Karpas-422 (cell line): ENCODE data around the gene SAMD13. TPM values are rescaled to one million over a fixed set of nuclear protein-coding genes. Genes with fewer than 3 reads are reported as not detected.

Experiments
- DNase-seq: peaks from one replicate; pipeline ENCODE4 v3.0.0-alpha.2; 2015
- H2AFZ ChIP-seq: fragments of 200-600 bp; sonication (generic); 2 replicates; pipeline ENCODE4 v1.6.1; 2014; ENCODE audit warnings: antibody characterized with exemption, low read length, mixed read lengths
- H3K27ac ChIP-seq: fragments of 200-600 bp; sonication (generic); 2 replicates; pipeline ENCODE4 v1.5.1; 2014; ENCODE audit warnings: mild to moderate bottlenecking, low read length, moderate library complexity
- H3K27me3 ChIP-seq: fragments of 200-600 bp; sonication (generic); 2 replicates; pipeline ENCODE4 v1.6.1; 2014; ENCODE audit warnings: low read length, mixed read lengths
- H3K36me3 ChIP-seq: fragments of 200-600 bp; sonication (generic); 2 replicates; pipeline ENCODE4 v1.6.1; 2014; ENCODE audit warnings: low read length, mixed read lengths; ENCODE audit not compliant: insufficient read depth
- H3K4me1 ChIP-seq: fragments of 200-600 bp; sonication (generic); 2 replicates; pipeline ENCODE4 v1.6.1; 2014; ENCODE audit warnings: mild to moderate bottlenecking, low read length, mixed read lengths
- H3K4me2 ChIP-seq: fragments of 200-600 bp; sonication (generic); 2 replicates; pipeline ENCODE4 v1.6.1; 2014; ENCODE audit warnings: low read length, low read depth, mild to moderate bottlenecking; ENCODE audit not compliant: poor library complexity, severe bottlenecking
- H3K4me3 ChIP-seq: fragments of 200-600 bp; sonication (generic); 2 replicates; pipeline ENCODE4 v1.5.1; 2014; ENCODE audit warnings: mild to moderate bottlenecking, antibody characterized with exemption, low read length, mixed read lengths
- H3K79me2 ChIP-seq: fragments of 200-600 bp; sonication (generic); 2 replicates; pipeline ENCODE4 v1.6.1; 2014; ENCODE audit warnings: mild to moderate bottlenecking, low read length, mixed read lengths
- H3K9ac ChIP-seq: fragments of 200-600 bp; sonication (generic); 2 replicates; pipeline ENCODE4 v1.6.0; 2014; ENCODE audit warnings: low read length
- H3K9me2 ChIP-seq: fragments of 200-600 bp; sonication (generic), shearing (Covaris generic); replicated peaks from 2 replicates; pipeline ENCODE4 v1.6.0; 2014; ENCODE audit warnings: mild to moderate bottlenecking, low read length, moderate library complexity; ENCODE audit not compliant: insufficient read depth
- H3K9me3 ChIP-seq: fragments of 300-700, 200-600 bp; sonication (generic); 2 replicates; pipeline ENCODE4 v1.6.1; 2014; ENCODE audit warnings: low read length, mixed read lengths
- H4K20me1 ChIP-seq: fragments of 200-600 bp; sonication (generic); 2 replicates; pipeline ENCODE4 v1.6.1; 2014; ENCODE audit warnings: mild to moderate bottlenecking, antibody characterized with exemption, low read length, low read depth; ENCODE audit not compliant: insufficient read depth
- total RNA-seq: library from RNA; depleted of rRNA; stranded (reverse); fragments of >200 nt; shearing (Covaris generic); gene quantifications from 2 replicates; pipeline ENCODE4 v1.2.3, GENCODE V29; 2014; ENCODE audit warnings: low replicate concordance

The SAMD13 gene
- total RNA-seq, 1 experiment from 2014 or later: 3.1 TPM

DNA sequence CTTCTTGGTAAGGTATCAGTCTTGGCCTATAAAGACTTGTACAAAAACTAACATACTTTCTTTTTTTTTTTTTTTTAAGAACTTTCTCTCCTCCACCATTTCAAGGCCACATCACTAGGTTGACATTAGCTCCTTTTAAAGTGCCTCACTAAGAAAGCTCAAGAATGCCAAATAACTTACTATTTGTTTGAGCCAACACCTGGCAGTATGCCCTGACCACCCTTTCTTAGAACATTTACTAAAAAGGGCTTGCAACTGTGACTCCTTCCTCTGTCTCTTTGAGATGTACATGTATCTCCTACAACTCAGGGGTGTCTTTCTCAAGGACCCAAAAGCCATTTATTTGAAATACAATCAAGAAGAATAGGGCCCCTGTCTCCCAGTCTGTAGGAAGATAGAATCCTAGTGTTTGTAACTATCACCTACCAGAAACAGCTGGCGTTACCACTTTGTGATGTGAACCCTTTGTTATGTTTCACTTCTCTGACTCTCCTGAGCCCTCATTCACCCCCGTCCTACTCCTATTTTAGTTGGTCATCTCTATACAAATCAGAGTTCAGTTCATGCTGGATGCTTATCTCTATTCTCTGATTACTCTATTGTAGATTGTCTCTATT is 12.2 kb upstream of the SAMD13 start:
- no peak overlapping the region for H3K4me2 ChIP-seq

GRCh38 chr1:84291882-84292655 is 9.4 kb upstream of the SAMD13 start:
- H3K4me2 ChIP-seq: no peak overlapping the region
- H3K27ac ChIP-seq: no peak overlapping the region
- no peaks in the 10 kb centered on the region for H3K27me3 ChIP-seq
- no peaks in the 10 kb centered on the region for H4K20me1 ChIP-seq
- H3K4me3 ChIP-seq: no peak overlapping the region
- no peak for DNase-seq
- H3K36me3 ChIP-seq: no peaks in the 10 kb centered on the region
- no peaks in the 10 kb centered on the region for H3K9me2 ChIP-seq
- no peak overlapping the region for H2AFZ ChIP-seq
- H3K9me3 ChIP-seq: no peaks in the 10 kb centered on the region; the same call in 1 of the 2 replicates
- H3K79me2 ChIP-seq: no peaks in the 10 kb centered on the region
- no peaks in the 10 kb centered on the region for H3K4me1 ChIP-seq
- H3K9ac ChIP-seq: no peak overlapping the region

More for the DNA sequence above, 12.2 kb upstream of the SAMD13 start:
- Histone ChIP-seq H3K9me2 (no peaks in the 10 kb centered on the region), H3K27ac (no peak overlapping the region), H4K20me1 (no peaks in the 10 kb centered on the region), H3K9ac (no peak overlapping the region), H2AFZ (no peak overlapping the region), H3K9me3 (no peaks in the 10 kb centered on the region; the same call in none of the 2 replicates), H3K4me3 (no peak overlapping the region), H3K4me1 (no peaks in the 10 kb centered on the region), H3K79me2 (no peaks in the 10 kb centered on the region), H3K27me3 (no peaks in the 10 kb centered on the region), H3K36me3 (no peaks in the 10 kb centered on the region)
- DNase-seq: no peak

DNA sequence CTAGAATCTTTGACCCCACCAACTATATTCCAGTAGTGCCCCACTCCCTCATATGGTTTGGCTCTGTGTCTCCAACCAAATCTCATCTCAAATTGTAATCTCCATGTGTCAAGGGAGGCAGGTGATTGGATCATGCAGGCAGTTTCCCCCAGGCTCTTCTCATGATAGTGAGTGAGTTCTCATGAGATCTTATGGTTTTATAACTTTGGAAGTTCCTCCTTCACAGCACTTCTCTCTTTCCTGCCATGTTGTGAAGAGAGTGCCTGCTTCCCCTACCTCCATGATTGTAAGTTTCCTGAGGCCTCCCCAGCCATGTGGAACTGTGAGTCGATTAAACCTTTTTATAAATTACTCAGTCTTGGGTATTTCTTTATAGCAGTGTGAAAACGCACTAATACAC is 7.7 kb upstream of the SAMD13 start:
- Histone ChIP-seq H4K20me1 (no peaks in the 10 kb centered on the region), H3K36me3 (no peaks in the 10 kb centered on the region), H3K9me3 (no peaks in the 10 kb centered on the region; the same call in 1 of the 2 replicates), H2AFZ (no peak overlapping the region), H3K4me1 (peaks cover 7% of the 10 kb centered on the region), H3K4me3 (no peak overlapping the region), H3K27ac (no peak overlapping the region), H3K4me2 (no peak overlapping the region), H3K9me2 (no peaks in the 10 kb centered on the region), H3K27me3 (no peaks in the 10 kb centered on the region), H3K79me2 (no peaks in the 10 kb centered on the region), H3K9ac (no peak overlapping the region)
- no peak for DNase-seq

- H3K9ac ChIP-seq: no peak overlapping the region
- no peak for DNase-seq
- no peak overlapping the region for H3K27ac ChIP-seq
- no peaks in the 10 kb centered on the region for H3K27me3 ChIP-seq
- no peaks in the 10 kb centered on the region for H4K20me1 ChIP-seq
- no peak overlapping the region for H2AFZ ChIP-seq
- H3K4me3 ChIP-seq: no peak overlapping the region
- H3K9me2 ChIP-seq: no peaks in the 10 kb centered on the region
- no peaks in the 10 kb centered on the region for H3K79me2 ChIP-seq
- no peak overlapping the region for H3K4me2 ChIP-seq
- H3K36me3 ChIP-seq: no peaks in the 10 kb centered on the region
- H3K4me1 ChIP-seq: peaks cover 15% of the 10 kb centered on the region
- H3K9me3 ChIP-seq: no peaks in the 10 kb centered on the region
Measured at GRCh38 chr1:84294751-84295150, 6.8 kb upstream of the SAMD13 start.

GRCh38 chr1:84297546-84298244 is 3.8 kb upstream of the SAMD13 start:
- H3K4me3 ChIP-seq: peak overlapping the region; percentile 82

GRCh38 chr1:84298328-84298683 is 3.2 kb upstream of the SAMD13 start:
- peak; percentile 71 for DNase-seq
- Histone ChIP-seq H3K27ac (no peak overlapping the region), H3K9me3 (no peaks in the 10 kb centered on the region), H4K20me1 (no peaks in the 10 kb centered on the region), H3K27me3 (no peaks in the 10 kb centered on the region), H3K4me2 (peak overlapping the region; percentile 91), H3K9me2 (no peaks in the 10 kb centered on the region), H3K4me3 (peak overlapping the region; percentile 82), H3K9ac (peak overlapping the region; percentile 92), H3K36me3 (no peaks in the 10 kb centered on the region), H3K79me2 (no peaks in the 10 kb centered on the region), H2AFZ (peak overlapping the region; percentile 93), H3K4me1 (peaks cover 50% of the 10 kb centered on the region)

More at GRCh38 chr1:84297546-84298244, 3.8 kb upstream of the SAMD13 start:
- Histone ChIP-seq H3K27me3 (no peaks in the 10 kb centered on the region), H3K79me2 (no peaks in the 10 kb centered on the region), H3K9ac (peak overlapping the region; percentile 92), H3K4me1 (peaks cover 44% of the 10 kb centered on the region), H3K9me3 (no peaks in the 10 kb centered on the region), H3K27ac (no peak overlapping the region), H4K20me1 (no peaks in the 10 kb centered on the region), H3K4me2 (peak overlapping the region; percentile 91), H3K36me3 (no peaks in the 10 kb centered on the region), H3K9me2 (no peaks in the 10 kb centered on the region), H2AFZ (peak overlapping the region; percentile 93)
- DNase-seq: no peak

- Histone ChIP-seq H4K20me1 (no peaks in the 10 kb centered on the region), H3K9me3 (no peaks in the 10 kb centered on the region), H3K36me3 (no peaks in the 10 kb centered on the region), H3K4me2 (peak overlapping the region; percentile 91), H3K27me3 (no peaks in the 10 kb centered on the region), H2AFZ (peak overlapping the region; percentile 93), H3K9me2 (no peaks in the 10 kb centered on the region), H3K4me1 (peaks cover 54% of the 10 kb centered on the region), H3K27ac (no peak overlapping the region), H3K79me2 (no peaks in the 10 kb centered on the region), H3K9ac (peak overlapping the region; percentile 92), H3K4me3 (peak overlapping the region; percentile 82)
- peak; percentile 57 for DNase-seq
Measured at GRCh38 chr1:84298684-84299535, 2.6 kb upstream of the SAMD13 start.
